Mucosa of rectum (tissue), 2 donors: ENCODE results near the gene TBC1D1.
A peak's percentile ranks its signal among the peaks of the same experiment; 100 is the strongest.
"Not testable (repeated sequence)": the region's sequence is repeated elsewhere in the genome, so short reads cannot be mapped to it uniquely, and the experiment has no call there.

ENCODE experiments used
- H3K27ac ChIP-seq, 2 donors: one replicate each; pipeline ENCODE4 v1.7.0; 2013; ENCODE audit warnings: inconsistent platforms in 2 of 2, low read depth in 2 of 2, low read length in 2 of 2
- H3K27me3 ChIP-seq, 2 donors: one replicate each; pipeline ENCODE4 v1.7.0; 2013; ENCODE audit warnings: low read length in 2 of 2; ENCODE audit not compliant: control insufficient read depth in 2 of 2, insufficient read depth in 2 of 2
- H3K36me3 ChIP-seq, 2 donors: one replicate each; pipeline ENCODE4 v1.7.0; 2013; ENCODE audit warnings: low read length in 2 of 2; ENCODE audit not compliant: control insufficient read depth in 2 of 2, insufficient read depth in 2 of 2
- H3K4me1 ChIP-seq, 2 donors: one replicate each; pipeline ENCODE4 v1.7.0; 2013; ENCODE audit warnings: low read length in 2 of 2, mild to moderate bottlenecking in 1 of 2; ENCODE audit not compliant: control insufficient read depth in 2 of 2, insufficient read depth in 2 of 2
- H3K4me3 ChIP-seq, 2 donors: one replicate each; pipeline ENCODE4 v1.7.0; 2013; ENCODE audit warnings: low read length in 2 of 2
- H3K9ac ChIP-seq, 2 donors: one replicate each; pipeline ENCODE4 v1.7.0; 2013; ENCODE audit warnings: low read length in 2 of 2, low read depth in 1 of 2, mild to moderate bottlenecking in 1 of 2
- H3K9me3 ChIP-seq, 2 donors: one replicate each; pipeline ENCODE4 v1.7.0; 2013; ENCODE audit warnings: low read length in 2 of 2; ENCODE audit not compliant: control insufficient read depth in 2 of 2
- donor health status: healthy.
- donor health status: Normal muscosa, but diverticular disease.

The TBC1D1 gene

GRCh38 chr4:37960098-37960497 is 69.2 kb downstream of the TBC1D1 start, which contains the start of gene PTTG2:
Gene PTTG2, plus strand, starts transcription at chr4:37960398. Its CDS starts 37 bp downstream, at chr4:37960435.
- H3K9me3 ChIP-seq, result no peaks in the 10 kb centered on the region
- H3K4me3 ChIP-seq, result no peak within 1 kb of the TSS
- H3K27me3 ChIP-seq, result no peaks in the 10 kb centered on the region
- no peak within 1 kb of the TSS for H3K9ac ChIP-seq
- H3K36me3 ChIP-seq, result no peaks in the 10 kb centered on the region
- no peaks in the 10 kb centered on the region for H3K4me1 ChIP-seq
- no peak within 1 kb of the TSS for H3K27ac ChIP-seq

GRCh38 chr4:37960679-37961450 is 70.0 kb downstream of the TBC1D1 start:
- H3K9me3 ChIP-seq, result no peaks in the 10 kb centered on the region
- H3K4me3 ChIP-seq, result no peak overlapping the region
- no peaks in the 10 kb centered on the region for H3K27me3 ChIP-seq
- H3K4me1 ChIP-seq, result no peaks in the 10 kb centered on the region
- no peaks in the 10 kb centered on the region for H3K36me3 ChIP-seq
- H3K27ac ChIP-seq, result no peak overlapping the region
- H3K9ac ChIP-seq, result no peak overlapping the region

DNA sequence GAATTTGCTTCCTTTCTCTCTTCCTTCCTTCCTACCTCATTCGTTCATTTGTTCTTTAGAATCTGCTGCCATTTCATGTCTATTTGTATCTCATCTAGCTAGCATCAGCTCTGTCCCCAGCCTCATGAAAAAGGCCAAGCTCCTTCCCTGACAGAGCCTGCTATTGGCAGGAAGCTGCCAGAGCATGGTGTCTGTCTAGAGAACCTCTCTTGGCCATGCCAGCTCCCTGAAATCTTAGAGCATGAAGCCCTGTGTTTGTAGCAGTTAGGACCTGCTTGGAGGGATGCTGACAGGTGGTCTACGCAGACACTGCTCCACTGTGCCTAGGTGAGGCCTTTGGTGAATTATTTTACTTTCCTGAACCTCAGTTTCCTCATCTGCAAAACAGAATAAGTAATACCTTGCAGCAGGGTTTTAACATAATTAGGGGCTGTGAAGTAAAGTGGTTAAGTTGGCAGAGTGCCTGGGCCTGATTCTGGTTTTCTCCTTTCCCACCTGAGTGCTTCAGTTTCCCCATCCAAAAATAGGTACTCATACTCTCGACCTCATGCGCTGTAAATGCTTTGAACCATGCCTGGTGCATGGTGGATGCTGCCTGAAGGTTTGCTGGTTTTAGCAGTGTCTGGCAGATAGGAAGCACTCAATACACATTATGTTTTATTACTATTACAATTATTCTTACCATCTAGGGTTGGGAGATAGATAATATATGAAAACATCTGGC is 74.0 kb downstream of the TBC1D1 start:
- no peaks in the 10 kb centered on the region for H3K9me3 ChIP-seq
- H3K27ac ChIP-seq, result no peak overlapping the region

DNA sequence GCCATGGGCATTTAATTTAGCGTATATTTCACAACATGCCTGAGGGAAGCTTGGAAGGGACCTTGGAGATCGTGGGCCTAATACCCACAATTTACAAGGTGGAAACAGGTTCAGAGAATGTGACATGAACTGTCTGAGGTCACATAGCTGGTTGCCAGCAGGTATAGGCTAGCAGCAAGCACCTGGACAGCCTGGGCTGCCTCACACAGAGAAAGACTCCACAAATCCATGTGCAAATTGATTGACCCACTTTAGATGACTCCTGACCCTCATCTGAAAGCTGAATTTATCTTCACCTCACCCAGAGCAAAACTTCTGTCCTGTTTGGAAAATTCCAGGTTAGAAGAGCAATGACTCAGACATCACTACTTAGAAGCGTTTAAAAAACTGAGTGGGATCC is 75.2 kb downstream of the TBC1D1 start:
- H3K27ac ChIP-seq, result no peak overlapping the region
- peaks cover 0 to 5% of the 10 kb centered on the region in 2 donors for H3K4me1 ChIP-seq
- no peaks in the 10 kb centered on the region for H3K9me3 ChIP-seq
- H3K4me3 ChIP-seq, result no peak overlapping the region
- H3K27me3 ChIP-seq, result no peaks in the 10 kb centered on the region
- no peak overlapping the region for H3K9ac ChIP-seq
- H3K36me3 ChIP-seq, result no peaks in the 10 kb centered on the region

More for the DNA sequence above, 74.0 kb downstream of the TBC1D1 start:
- Histone ChIP-seq H3K4me1 (no peaks in the 10 kb centered on the region), H3K27me3 (no peaks in the 10 kb centered on the region), H3K4me3 (no peak overlapping the region), H3K9ac (no peak overlapping the region), H3K36me3 (no peaks in the 10 kb centered on the region)

GRCh38 chr4:37967736-37968135 is 76.9 kb downstream of the TBC1D1 start:
- Histone ChIP-seq H3K27me3 (no peaks in the 10 kb centered on the region), H3K36me3 (no peaks in the 10 kb centered on the region), H3K9ac (no peak overlapping the region), H3K9me3 (no peaks in the 10 kb centered on the region), H3K4me1 (peaks cover 0 to 5% of the 10 kb centered on the region in 2 donors), H3K4me3 (no peak overlapping the region), H3K27ac (no peak overlapping the region)

GRCh38 chr4:37968747-37969146 is 77.9 kb downstream of the TBC1D1 start:
- no peak overlapping the region for H3K27ac ChIP-seq
- H3K27me3 ChIP-seq, result no peaks in the 10 kb centered on the region
- H3K9ac ChIP-seq, result no peak overlapping the region
- H3K4me1 ChIP-seq, result peaks cover 0 to 5% of the 10 kb centered on the region in 2 donors
- no peak overlapping the region for H3K4me3 ChIP-seq
- H3K9me3 ChIP-seq, result no peaks in the 10 kb centered on the region
- H3K36me3 ChIP-seq, result no peaks in the 10 kb centered on the region

GRCh38 chr4:37970702-37971101 is 79.8 kb downstream of the TBC1D1 start:
- H3K36me3 ChIP-seq, result no peaks in the 10 kb centered on the region
- peak overlapping the region in 1 of 2 donors; percentile 56 for H3K27ac ChIP-seq
- peaks cover 0 to 5% of the 10 kb centered on the region in 2 donors for H3K4me1 ChIP-seq
- no peak overlapping the region for H3K4me3 ChIP-seq
- H3K9me3 ChIP-seq, result no peaks in the 10 kb centered on the region
- no peak overlapping the region for H3K9ac ChIP-seq
- H3K27me3 ChIP-seq, result no peaks in the 10 kb centered on the region

DNA sequence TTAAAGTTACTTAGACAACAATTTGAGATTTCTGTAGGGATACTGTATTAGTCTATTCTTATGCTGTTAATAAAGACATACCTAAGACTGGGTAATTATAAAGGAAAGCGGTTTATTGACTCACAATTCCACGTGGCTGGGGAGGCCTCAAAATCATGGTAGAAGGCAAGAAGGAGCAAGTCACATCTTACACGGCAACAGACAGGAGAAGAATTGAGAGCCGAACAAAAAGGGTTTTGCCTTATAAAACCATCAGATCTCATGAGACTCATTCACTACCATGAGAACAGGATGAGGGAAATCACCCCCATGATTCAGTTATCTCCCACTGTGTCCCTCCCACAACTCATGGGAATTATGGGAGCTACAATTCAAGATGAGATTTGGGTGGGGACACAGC is 80.3 kb downstream of the TBC1D1 start:
- H3K27ac ChIP-seq, result no peak overlapping the region
- no peaks in the 10 kb centered on the region for H3K27me3 ChIP-seq
- no peaks in the 10 kb centered on the region for H3K9me3 ChIP-seq
- peaks cover 0 to 5% of the 10 kb centered on the region in 2 donors for H3K4me1 ChIP-seq
- H3K36me3 ChIP-seq, result no peaks in the 10 kb centered on the region
- H3K4me3 ChIP-seq, result no peak overlapping the region
- H3K9ac ChIP-seq, result no peak overlapping the region

DNA sequence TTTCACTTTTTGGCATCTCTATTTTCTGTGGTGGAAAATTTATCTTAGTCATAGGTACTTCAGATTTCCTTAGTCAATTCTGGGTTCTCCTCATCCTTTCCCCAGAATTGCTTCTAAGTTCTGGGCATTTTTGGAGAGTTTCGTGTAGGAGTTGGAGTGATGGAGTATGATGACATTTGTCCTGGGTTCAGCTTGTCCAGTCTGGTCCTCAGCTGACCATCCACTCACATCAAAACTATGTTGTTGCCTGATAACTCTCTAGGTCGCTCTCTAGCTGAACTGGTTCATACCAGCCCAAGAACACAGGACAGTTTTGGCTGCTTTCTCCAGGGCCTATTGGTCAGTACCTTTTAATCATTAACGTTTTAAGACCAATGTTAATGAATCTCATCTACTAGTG is 82.6 kb downstream of the TBC1D1 start:
- Histone ChIP-seq H3K4me3 (no peak overlapping the region), H3K4me1 (peaks cover 10 to 17% of the 10 kb centered on the region in 2 donors), H3K27me3 (no peaks in the 10 kb centered on the region), H3K36me3 (no peaks in the 10 kb centered on the region), H3K9ac (no peak overlapping the region), H3K27ac (no peak overlapping the region), H3K9me3 (no peaks in the 10 kb centered on the region)

DNA sequence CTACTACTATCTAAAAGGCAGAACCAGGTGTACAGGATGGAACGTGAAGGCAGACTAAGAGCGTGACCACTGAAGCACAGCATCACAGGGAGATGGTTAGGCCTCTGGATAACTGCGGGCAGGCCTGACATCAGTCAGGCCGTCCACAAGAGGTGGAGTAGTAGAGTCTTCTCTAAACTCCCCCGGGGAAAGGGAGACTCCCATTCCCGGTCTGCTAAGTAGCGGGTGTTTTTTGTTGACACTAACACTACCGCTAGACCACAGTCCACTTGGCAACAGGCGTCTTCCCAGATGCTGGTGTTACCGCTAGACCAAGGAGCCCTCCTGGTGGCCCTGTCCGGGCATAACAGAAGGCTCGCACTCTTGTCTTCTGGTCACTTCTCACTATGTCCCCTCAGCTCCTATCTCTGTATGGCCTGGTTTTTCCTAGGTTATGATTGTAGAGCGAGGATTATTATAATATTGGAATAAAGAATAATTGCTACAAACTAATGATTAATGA is 84.5 kb downstream of the TBC1D1 start:
- not testable (repeated sequence) for H3K27ac ChIP-seq, H3K27me3 ChIP-seq
- H3K4me1 ChIP-seq, result peaks cover 13 to 25% of the 10 kb centered on the region in 2 donors

More for the DNA sequence above, 84.5 kb downstream of the TBC1D1 start:
- H3K4me3 ChIP-seq, H3K36me3 ChIP-seq, H3K9ac ChIP-seq, H3K9me3 ChIP-seq: not testable (repeated sequence)
